OCI-LY1 (cell line): ENCODE data around the gene MYOM1.

Source experiments
- H2AFZ ChIP-seq: fragments of 200-600 bp; sonication (generic), shearing (Covaris generic); 2 replicates; pipeline ENCODE4 v1.6.0; 2014; ENCODE audit warnings: antibody characterized with exemption, mild to moderate bottlenecking, low read length
- H3F3A ChIP-seq: fragments of 200-600 bp; sonication (generic), shearing (Covaris generic); 2 replicates; pipeline ENCODE4 v1.6.0; 2014; ENCODE audit warnings: mild to moderate bottlenecking, antibody characterized with exemption, low read length, moderate library complexity; ENCODE audit not compliant: insufficient read depth
- H3K27ac ChIP-seq: fragments of 200-600 bp; sonication (generic); 2 replicates; pipeline ENCODE4 v1.5.1; 2014; ENCODE audit warnings: low read length, mixed run types, mild to moderate bottlenecking, low read depth; ENCODE audit not compliant: poor library complexity, severe bottlenecking
- H3K27me3 ChIP-seq: fragments of 200-600 bp; sonication (generic); 2 replicates; pipeline ENCODE4 v1.6.0; 2014; ENCODE audit warnings: antibody characterized with exemption, mild to moderate bottlenecking, low read length, moderate library complexity; ENCODE audit not compliant: insufficient read depth
- H3K36me3 ChIP-seq: fragments of 200-600 bp; sonication (generic); 2 replicates; pipeline ENCODE4 v1.6.1; 2014; ENCODE audit warnings: mild to moderate bottlenecking, antibody characterized with exemption, low read length, moderate library complexity, mixed read lengths; ENCODE audit not compliant: insufficient read depth
- H3K4me1 ChIP-seq: fragments of 200-600 bp; sonication (generic); 2 replicates; pipeline ENCODE4 v1.5.1; 2014; ENCODE audit warnings: mild to moderate bottlenecking, low read length, moderate library complexity; ENCODE audit not compliant: insufficient read depth, severe bottlenecking
- H3K4me2 ChIP-seq: fragments of 200-600 bp; sonication (generic), shearing (Covaris generic); 2 replicates; pipeline ENCODE4 v1.6.1; 2014; ENCODE audit warnings: low read length
- H3K4me3 ChIP-seq: fragments of 200-600 bp; sonication (generic); 2 replicates; pipeline ENCODE4 v1.5.1; 2014; ENCODE audit warnings: low read length, low read depth, mild to moderate bottlenecking, mixed read lengths; ENCODE audit not compliant: poor library complexity, severe bottlenecking
- H3K79me2 ChIP-seq: fragments of 200-600 bp; shearing (Covaris generic); 2 replicates; pipeline ENCODE4 v1.6.1; 2016; ENCODE audit warnings: mixed run types, low read length, mixed read lengths; ENCODE audit not compliant: insufficient read depth
- H3K9ac ChIP-seq: fragments of 200-600 bp; sonication (generic), shearing (Covaris generic); 2 replicates; pipeline ENCODE4 v1.6.1; 2014; ENCODE audit warnings: mild to moderate bottlenecking, low read length, mixed read lengths
- H3K9me2 ChIP-seq: fragments of 200-600 bp; sonication (generic), shearing (Covaris generic); 2 replicates; pipeline ENCODE4 v1.6.1; 2014; ENCODE audit warnings: low read depth, mild to moderate bottlenecking, low read length, mixed read lengths
- H3K9me3 ChIP-seq: fragments of 200-600 bp; shearing (Covaris generic); 2 replicates; pipeline ENCODE4 v1.6.1; 2014; ENCODE audit warnings: low read length, mixed read lengths
- H4K20me1 ChIP-seq: fragments of 200-600 bp; sonication (generic), shearing (Covaris generic); 2 replicates; pipeline ENCODE4 v1.6.0; 2016; ENCODE audit warnings: mild to moderate bottlenecking, low read length; ENCODE audit not compliant: insufficient read depth
- CTCF ChIP-seq: fragments of 200-600 bp; sonication (generic), shearing (Covaris generic); IDR thresholded peaks from 2 replicates; pipeline ENCODE4 v1.5.1; 2017; ENCODE audit warnings: mild to moderate bottlenecking, antibody characterized with exemption, low read length, moderate library complexity, mixed read lengths
- EZH2 ChIP-seq: fragments of 200-600 bp; sonication (generic), shearing (Covaris generic); IDR thresholded peaks from 2 replicates; pipeline ENCODE4 v1.8.0; 2017; ENCODE audit warnings: borderline replicate concordance, mixed run types, mild to moderate bottlenecking, antibody characterized with exemption, low read length, moderate library complexity, mixed read lengths

MYOM1 gene

GRCh38 chr18:3138274-3138975, 81.3 kb downstream of the MYOM1 start:
- Histone ChIP-seq H3K4me2 (no peak overlapping the region), H3F3A (no peaks in the 10 kb centered on the region), H3K27me3 (no peaks in the 10 kb centered on the region), H3K36me3 (no peaks in the 10 kb centered on the region), H3K9ac (no peak overlapping the region), H3K9me2 (no peaks in the 10 kb centered on the region), H4K20me1 (no peaks in the 10 kb centered on the region), H3K4me3 (no peak overlapping the region), H2AFZ (no peak overlapping the region), H3K79me2 (no peaks in the 10 kb centered on the region), H3K9me3 (no peaks in the 10 kb centered on the region), H3K27ac (no peak overlapping the region), H3K4me1 (no peaks in the 10 kb centered on the region)
- TF ChIP-seq EZH2, result no peak
- no peak for TF ChIP-seq CTCF

- Histone ChIP-seq H3F3A (no peaks in the 10 kb centered on the region), H3K27ac (no peak overlapping the region), H3K36me3 (no peaks in the 10 kb centered on the region), H3K9me3 (no peaks in the 10 kb centered on the region), H3K4me1 (no peaks in the 10 kb centered on the region), H3K9ac (no peak overlapping the region), H2AFZ (no peak overlapping the region), H3K79me2 (no peaks in the 10 kb centered on the region), H3K4me2 (no peak overlapping the region), H3K4me3 (no peak overlapping the region), H3K27me3 (no peaks in the 10 kb centered on the region), H4K20me1 (no peaks in the 10 kb centered on the region), H3K9me2 (no peaks in the 10 kb centered on the region)
- no peak for TF ChIP-seq EZH2
- no peak for TF ChIP-seq CTCF
These were observed 84.2 kb downstream of the MYOM1 start for GRCh38 chr18:3135536-3135935.

GRCh38 chr18:3132700-3133099, 87.1 kb downstream of the MYOM1 start:
- Histone ChIP-seq H3K9me2 (no peaks in the 10 kb centered on the region), H3K4me3 (no peak overlapping the region), H3K4me2 (no peak overlapping the region), H4K20me1 (no peaks in the 10 kb centered on the region), H3K27ac (no peak overlapping the region), H3K79me2 (no peaks in the 10 kb centered on the region), H3K36me3 (no peaks in the 10 kb centered on the region), H3K9ac (no peak overlapping the region), H3K27me3 (no peaks in the 10 kb centered on the region), H3K4me1 (peaks cover 9% of the 10 kb centered on the region), H3K9me3 (no peaks in the 10 kb centered on the region), H3F3A (no peaks in the 10 kb centered on the region), H2AFZ (no peak overlapping the region)
- TF ChIP-seq EZH2 (no peak), CTCF (no peak)
